Fibroblast of skin of left quadriceps (primary cell): ENCODE data around the gene PTBP3.

Experiments used
- DNase-seq, 2 experiments: peaks; one replicate each; pipeline ENCODE4 v3.0.0-alpha.2; 2013; ENCODE audit warnings: low read depth in 2 of 2

PTBP3 gene

GRCh38 chr9:112360047-112360804 lies 26.8 kb upstream of the PTBP3 start:
- no peak for DNase-seq

GRCh38 chr9:112355427-112355897 lies 22.0 kb upstream of the PTBP3 start:
- DNase-seq, result no peak

- DNase-seq, result no peak
These were observed 20.8 kb upstream of the PTBP3 start for GRCh38 chr9:112354081-112354743.

GRCh38 chr9:112352209-112352608 lies 18.8 kb upstream of the PTBP3 start:
- no peak for DNase-seq

GRCh38 chr9:112351184-112351583 lies 17.8 kb upstream of the PTBP3 start:
- no peak for DNase-seq

GRCh38 chr9:112349008-112349333 lies 15.6 kb upstream of the PTBP3 start:
- no peak for DNase-seq

- no peak for DNase-seq
These were observed 15.0 kb upstream of the PTBP3 start for GRCh38 chr9:112348257-112349007.

GRCh38 chr9:112341730-112342129 lies 8.3 kb upstream of the PTBP3 start:
- peak; percentile 55 to 56 for DNase-seq

GRCh38 chr9:112339886-112340285 lies 6.5 kb upstream of the PTBP3 start:
- no peak for DNase-seq

GRCh38 chr9:112338561-112338960 lies 5.1 kb upstream of the PTBP3 start:
- no peak for DNase-seq

GRCh38 chr9:112337547-112337946 lies 4.1 kb upstream of the PTBP3 start:
- no peak for DNase-seq

GRCh38 chr9:112334432-112334841 lies 1.0 kb upstream of the PTBP3 start:
- no peak for DNase-seq

GRCh38 chr9:112333639-112334431 lies 416 bp upstream of the PTBP3 start:
- DNase-seq, result peak; percentile 91 to 92

GRCh38 chr9:112332674-112332976 lies 794 bp downstream of the PTBP3 start:
- DNase-seq, result no peak

GRCh38 chr9:112332214-112332613 lies 1.2 kb downstream of the PTBP3 start:
- DNase-seq, result no peak

GRCh38 chr9:112331674-112331952 lies 1.8 kb downstream of the PTBP3 start:
- no peak for DNase-seq

- DNase-seq, result no peak
These were observed 4.9 kb downstream of the PTBP3 start for GRCh38 chr9:112328545-112328944.

- DNase-seq, result no peak
These were observed 5.5 kb downstream of the PTBP3 start for GRCh38 chr9:112327718-112328450.

- no peak for DNase-seq
These were observed 7.2 kb downstream of the PTBP3 start for GRCh38 chr9:112326194-112326593.

- DNase-seq, result no peak
These were observed 7.8 kb downstream of the PTBP3 start for GRCh38 chr9:112325600-112325999.

- DNase-seq, result no peak
These were observed 8.3 kb downstream of the PTBP3 start for GRCh38 chr9:112325127-112325526.
